KG1 (cell line): ENCODE results near the gene ECD.
A peak's percentile ranks its signal among the peaks of the same experiment; 100 is the strongest.

ENCODE experiments used
- DNase-seq: peaks from one replicate; lab custom pipeline; 2025; lab: John Stamatoyannopoulos, UW

ECD gene

DNA sequence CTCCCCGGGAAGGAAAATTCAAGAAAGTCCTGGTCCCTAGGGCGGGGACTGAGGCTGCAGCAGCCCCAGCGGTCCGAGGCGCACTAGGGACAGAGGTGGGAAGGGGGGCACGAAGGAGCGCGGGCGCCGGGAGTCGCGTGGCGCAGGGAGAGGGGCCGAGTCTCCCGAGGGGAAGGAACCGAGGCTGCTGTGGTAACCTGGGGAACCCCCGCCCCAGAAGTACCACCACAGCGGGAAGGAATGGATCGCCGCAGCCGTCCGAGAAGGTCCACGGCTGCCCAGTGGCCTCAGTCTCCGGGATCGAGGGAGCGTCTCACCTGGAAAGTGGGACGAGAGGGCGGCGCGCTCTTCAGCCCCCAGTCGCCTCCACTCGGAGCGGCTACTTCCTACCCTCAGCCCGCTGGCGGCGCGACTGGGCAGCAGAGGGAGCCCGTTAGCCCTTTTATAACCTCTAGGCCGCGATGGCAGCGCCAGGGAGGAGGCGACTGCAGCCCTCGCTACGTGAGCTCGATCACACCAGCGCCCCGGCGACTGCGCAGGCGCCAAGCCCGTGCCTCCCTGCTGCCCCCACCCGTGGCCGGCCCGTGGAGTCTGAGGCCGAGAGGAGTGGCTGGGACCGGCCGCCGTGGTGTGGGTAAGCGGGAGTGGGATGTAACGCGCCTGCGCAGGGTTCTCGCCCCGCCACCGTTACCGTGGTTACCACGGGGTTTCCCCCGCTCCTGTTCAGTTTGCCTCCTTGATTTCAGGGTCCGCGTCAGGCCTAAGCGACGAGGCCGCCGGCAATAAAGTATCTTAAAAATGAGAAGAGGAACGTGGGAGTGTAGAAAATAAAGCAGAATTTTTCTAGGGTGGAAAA is 71.1 kb downstream of the ECD start, which contains the start of gene P4HA1:
P4HA1 (minus strand) TSS at position 418 of the 856 bp plus-strand sequence. CDS start 21,983 bp downstream, outside the sequence.
- peak; percentile 92 for DNase-seq

DNA sequence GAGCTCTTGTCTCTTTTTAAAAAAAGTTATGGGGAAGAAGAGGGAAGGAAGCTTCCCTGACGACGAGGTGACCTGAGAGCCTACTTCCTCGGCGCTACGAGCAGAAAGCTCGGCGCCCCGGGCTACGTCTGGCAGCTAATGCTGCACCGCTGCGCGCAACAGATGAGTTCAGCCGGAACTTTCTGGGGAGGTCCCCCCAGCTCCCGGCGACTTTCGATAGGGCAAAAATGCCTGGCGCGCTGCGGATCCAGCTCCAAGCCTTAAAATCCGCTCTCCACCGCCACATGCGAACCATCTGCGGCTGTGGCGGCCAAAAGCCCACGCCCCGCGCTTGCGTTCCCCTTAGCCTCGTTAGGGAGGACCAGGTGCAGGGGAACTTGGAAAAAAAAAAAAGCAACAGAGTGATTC is 71.8 kb downstream of the ECD start:
- DNase-seq: peak; percentile 46

DNA sequence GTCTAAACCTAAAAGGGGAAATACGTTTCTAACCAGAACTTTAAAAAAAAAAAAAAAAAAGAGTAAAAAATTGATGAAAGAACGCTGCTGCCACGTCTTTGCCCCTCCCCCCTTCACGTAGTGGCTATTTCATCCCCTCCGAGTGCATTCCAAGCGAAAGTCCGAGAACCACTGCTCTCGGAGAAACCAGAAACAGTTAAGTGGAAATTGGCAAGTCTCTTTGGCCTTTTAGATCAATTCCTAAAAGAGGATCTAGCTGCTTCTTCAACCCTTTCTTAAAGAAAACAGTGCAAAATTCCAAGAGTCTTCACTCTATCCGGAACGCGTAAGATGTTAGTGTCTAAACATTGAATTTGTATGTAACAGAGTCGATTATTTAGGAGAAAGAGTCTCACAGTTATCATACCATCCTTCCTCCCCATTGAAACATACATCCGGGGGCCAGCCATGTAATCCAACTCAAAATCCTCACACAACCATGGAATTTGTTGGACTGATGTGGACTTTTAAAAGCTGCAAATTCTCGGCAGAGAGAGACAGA is 72.3 kb downstream of the ECD start:
- DNase-seq: peak; percentile 36

DNA sequence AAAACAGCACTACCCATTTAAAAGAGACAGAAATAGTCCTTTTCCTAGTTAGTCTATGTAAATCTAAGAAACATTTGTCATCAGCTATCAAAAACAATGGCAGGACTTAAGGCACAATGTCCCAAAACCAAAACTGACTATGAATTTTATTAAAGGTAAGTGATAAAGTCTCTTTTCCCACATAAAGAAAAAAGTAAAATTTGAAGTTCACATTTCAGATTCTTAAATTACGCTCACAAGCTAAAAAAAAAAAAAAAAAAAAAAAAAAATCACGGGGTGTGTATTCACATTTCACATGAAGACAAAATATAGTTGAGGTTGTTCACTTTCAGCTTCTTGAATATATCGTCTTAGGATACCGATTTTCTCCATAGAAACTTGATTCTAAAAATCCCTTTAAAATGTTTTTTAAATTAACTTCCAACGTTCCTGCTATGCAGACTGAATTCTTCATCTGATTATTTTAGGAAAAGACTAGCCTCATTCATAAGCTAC is 72.8 kb downstream of the ECD start:
- no peak for DNase-seq

DNA sequence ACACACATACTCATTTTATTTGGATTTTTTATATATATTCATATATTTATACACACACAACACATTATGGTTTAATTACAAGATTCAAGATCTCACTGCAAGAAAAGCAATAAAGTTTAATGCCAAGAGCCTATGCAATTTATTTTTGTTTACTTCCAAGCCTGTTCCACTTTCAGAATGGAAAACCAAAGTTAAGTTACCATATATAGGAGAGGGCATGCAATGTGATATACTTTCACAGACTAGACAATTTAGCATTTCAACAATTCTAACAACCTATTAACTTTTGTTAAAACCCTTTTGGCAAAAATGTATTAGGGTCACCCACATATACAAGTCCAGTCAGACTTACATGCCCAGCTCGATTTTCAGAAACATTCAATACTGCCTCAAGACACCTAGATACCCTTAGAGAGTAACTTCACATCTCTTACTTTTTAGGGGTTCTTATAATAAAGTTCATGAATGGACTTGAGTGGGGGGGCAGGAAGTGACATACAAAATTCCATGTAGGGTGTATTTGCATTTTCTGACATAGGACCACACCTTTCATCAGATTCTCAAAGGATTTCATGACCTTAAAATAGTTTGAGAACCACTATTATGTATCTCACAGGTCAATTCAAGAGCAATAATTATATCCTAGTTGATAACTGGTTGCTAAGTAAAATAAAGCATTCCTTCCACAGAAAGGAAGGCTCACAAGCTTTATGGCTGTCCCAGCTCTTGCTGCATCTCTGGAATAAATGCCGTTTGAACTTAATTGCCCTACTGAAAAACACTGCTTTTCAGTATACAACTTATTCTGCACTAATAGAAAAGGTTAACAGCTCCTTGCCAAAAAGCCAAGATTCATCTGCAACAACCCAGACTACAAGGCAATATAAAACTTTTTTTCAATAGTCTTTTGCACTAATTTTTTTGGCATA is 73.6 kb downstream of the ECD start:
- DNase-seq: no peak

DNA sequence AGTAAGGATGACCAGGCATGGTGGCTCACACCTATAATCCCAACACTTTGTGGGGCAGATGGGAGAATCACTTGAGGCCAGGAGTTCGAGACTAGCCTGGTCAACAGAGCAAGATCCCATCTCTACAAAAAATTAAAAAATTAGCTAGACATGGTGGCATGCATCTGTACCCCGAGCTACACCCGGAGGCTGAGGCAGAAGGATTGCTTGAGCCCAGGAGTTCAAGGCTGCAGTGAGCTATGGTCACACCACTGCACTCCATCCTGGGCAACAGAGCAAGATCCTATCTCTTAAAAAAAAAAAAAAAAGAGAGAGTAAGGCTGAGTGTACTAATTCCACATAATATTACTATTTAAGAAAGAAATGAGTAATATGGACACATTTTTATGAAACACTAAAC is 75.0 kb downstream of the ECD start:
- DNase-seq: no peak

DNA sequence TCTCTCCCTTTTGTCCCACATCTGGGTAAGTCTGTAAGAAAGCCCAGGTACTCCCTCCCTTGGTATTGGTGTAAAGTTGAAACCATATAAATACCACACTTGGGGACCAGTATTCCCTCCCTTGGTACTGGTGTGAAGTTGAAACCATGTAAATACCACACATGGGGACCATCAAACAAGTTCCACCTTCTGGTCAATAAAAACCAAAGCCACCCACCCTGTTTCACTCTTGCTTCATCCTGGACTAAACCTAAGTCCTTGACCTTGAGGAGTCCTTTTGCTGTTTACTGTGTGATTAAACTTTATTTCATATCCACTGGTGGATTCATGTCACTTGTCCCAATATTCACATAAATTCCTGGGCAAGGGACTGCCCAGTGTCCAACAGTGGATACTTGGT is 79.5 kb downstream of the ECD start:
- no peak for DNase-seq

DNA sequence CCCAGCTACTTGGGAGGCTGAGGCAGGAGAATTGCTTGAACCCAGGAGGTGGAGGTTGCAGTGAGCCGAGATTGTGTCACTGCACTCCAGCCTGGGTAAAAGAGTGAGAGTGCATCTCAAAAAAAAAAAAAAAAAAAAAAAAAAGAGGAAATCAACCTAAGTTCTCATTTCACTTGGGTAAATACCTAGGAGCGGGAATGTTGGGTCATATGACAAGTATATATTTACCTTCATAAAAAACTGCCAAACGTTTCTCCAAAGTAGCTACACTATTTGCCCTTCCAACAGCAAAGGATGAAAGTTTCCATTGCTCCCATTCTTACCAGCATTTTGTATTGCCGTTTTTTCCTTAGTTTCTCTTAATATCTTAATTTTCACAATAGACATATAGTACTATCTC is 81.0 kb downstream of the ECD start:
- no peak for DNase-seq

DNA sequence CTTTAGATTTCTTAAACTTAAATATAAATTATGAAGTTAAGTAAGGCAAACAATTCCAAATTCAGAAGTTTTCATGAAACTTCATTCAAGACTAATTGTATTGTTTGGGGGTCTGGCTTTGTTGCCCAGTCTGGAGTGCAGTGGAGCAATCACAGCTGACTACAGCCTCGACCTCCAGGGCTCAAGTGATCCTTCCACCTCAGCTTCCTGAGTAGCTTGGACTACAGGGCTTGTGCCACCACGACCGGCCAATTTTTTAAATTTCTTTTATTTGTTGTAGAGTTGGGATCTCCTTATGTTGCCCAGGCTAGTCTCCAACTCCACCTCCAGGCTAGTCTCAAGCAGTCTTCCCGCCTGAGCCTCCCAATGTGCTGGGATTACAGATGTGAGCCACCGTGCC is 83.6 kb downstream of the ECD start:
- no peak for DNase-seq
